HepG2 (cell line): ENCODE results near the gene BPIFA1. TPM values are rescaled to one million over a fixed set of nuclear protein-coding genes. Genes with fewer than 3 reads are reported as not detected.

Source experiments
- ATAC-seq: fragments of 200-7000 bp; cut with Tn5 transposase; 3 replicates; pipeline ENCODE4 v1.9.1; 2020; ENCODE audit warnings: mild to moderate bottlenecking, moderate library complexity
- BruUV-seq: library from RNA; stranded (reverse); fragments of 400-500 nt; replicated peaks from 2 replicates; lab custom pipeline; 2021; lab: Mats Ljungman, UMichigan
- CTCF ChIA-PET: fragments of 300-600 bp; formaldehyde crosslinking; extraction: SDS; loops from one replicate; lab custom pipeline; 2021; ENCODE audit warnings: low total read pairs, inconsistent platforms, low intra/inter-chr PET ratio; lab: Yijun Ruan, JAX
- POLR2A ChIA-PET: fragments of 350-600 bp; sonication (Branson Sonifier 250); formaldehyde crosslinking; loops from one replicate; lab custom pipeline; 2020; ENCODE audit warnings: antibody characterized with exemption, inconsistent platforms; lab: Yijun Ruan, JAX
- DNase-seq: peaks from one replicate; pipeline ENCODE4 v3.0.0-alpha.2; 2015; ENCODE audit warnings: low spot score
- FAIRE-seq: peaks from 3 replicates; lab custom pipeline; 2011; peaks lifted over from hg19 to GRCh38; lab: Jason Lieb, UNC
- H2AFZ ChIP-seq: one replicate; pipeline ENCODE4 v1.6.1; 2011; ENCODE audit warnings: low read length, inconsistent platforms
- H3K27ac ChIP-seq: fragments of 300-600 bp; 3 replicates; pipeline ENCODE4 v1.8.0; 2011; ENCODE audit warnings: mixed run types, mild to moderate bottlenecking, mixed read lengths, low read length, inconsistent platforms; ENCODE audit not compliant: insufficient read depth; ENCODE audit errors: extremely low read length
- H3K27me3 ChIP-seq, 2 experiments: fragments of 200-600 bp in 1 of 2; 2 replicates in 1 of 2; 3 replicates in 1 of 2; pipeline versions ENCODE4 v1.6.0 to v1.8.0; 2011; ENCODE audit warnings: low read length in 2 of 2, mild to moderate bottlenecking in 2 of 2, moderate library complexity in 2 of 2, inconsistent platforms in 1 of 2; ENCODE audit not compliant: insufficient read depth in 2 of 2, control insufficient read depth in 1 of 2
- H3K36me3 ChIP-seq, 2 experiments: fragments of 200-600 bp in 1 of 2; replicated peaks in 1 of 2; 2 replicates in 1 of 2; 3 replicates in 1 of 2; pipeline versions ENCODE4 v1.5.1 to v1.8.0; 2011; ENCODE audit warnings: low read length in 2 of 2, inconsistent platforms in 1 of 2; ENCODE audit not compliant: insufficient read depth in 2 of 2, control insufficient read depth in 1 of 2
- H3K4me1 ChIP-seq: 2 replicates; pipeline ENCODE4 v1.5.1; 2012; ENCODE audit warnings: low read length, inconsistent platforms; ENCODE audit not compliant: insufficient read depth
- H3K4me2 ChIP-seq: 2 replicates; pipeline ENCODE4 v1.6.0; 2011; ENCODE audit warnings: low read depth, low read length, inconsistent platforms
- H3K4me3 ChIP-seq, 3 experiments: fragments of 200-600 bp in 1 of 3; sonication (generic), shearing (Covaris generic) in 1 of 3; replicated peaks in 1 of 3; 2 replicates each; pipeline ENCODE4 v1.5.1; 2011 to 2016; ENCODE audit warnings: low read length in 3 of 3, inconsistent platforms in 2 of 3, low read depth in 2 of 3, mild to moderate bottlenecking in 2 of 3, control low read depth in 1 of 3, mixed read lengths in 1 of 3; ENCODE audit not compliant: insufficient read depth in 1 of 3
- H3K79me2 ChIP-seq: one replicate; pipeline ENCODE4 v1.6.1; 2011; ENCODE audit warnings: low read length, inconsistent platforms; ENCODE audit not compliant: insufficient read depth
- H3K9ac ChIP-seq: 2 replicates; pipeline ENCODE4 v1.6.0; 2011; ENCODE audit warnings: mild to moderate bottlenecking, low read depth, low read length, inconsistent platforms; ENCODE audit not compliant: insufficient read depth
- H3K9me3 ChIP-seq: 2 replicates; pipeline ENCODE4 v1.5.1; 2012; ENCODE audit warnings: mild to moderate bottlenecking, low read length
- H4K20me1 ChIP-seq: 2 replicates; pipeline ENCODE4 v1.6.0; 2011; ENCODE audit warnings: inconsistent platforms, mild to moderate bottlenecking, low read length, moderate library complexity; ENCODE audit not compliant: insufficient read depth
- CHCHD3 ChIP-seq: sonication (generic); formaldehyde crosslinking; IDR thresholded peaks from 2 replicates; pipeline ENCODE4 v1.8.0; 2022; ENCODE audit warnings: mild to moderate bottlenecking, missing genetic modification reagents, moderate library complexity
- DR1 ChIP-seq: sonication (generic); formaldehyde crosslinking; IDR thresholded peaks from 2 replicates; pipeline ENCODE4 v1.8.0; 2021; ENCODE audit warnings: mild to moderate bottlenecking, missing genetic modification reagents, inconsistent platforms
- KMT2A ChIP-seq: sonication (generic); formaldehyde crosslinking; IDR thresholded peaks from 2 replicates; pipeline ENCODE4 v1.4.0; 2020; ENCODE audit warnings: missing genetic modification reagents
- ONECUT2 ChIP-seq: sonication (generic); formaldehyde crosslinking; IDR thresholded peaks from 2 replicates; pipeline ENCODE4 v1.4.0; 2020; ENCODE audit warnings: missing genetic modification reagents
- REL ChIP-seq: sonication (generic); formaldehyde crosslinking; conservative IDR thresholded peaks from 2 replicates; pipeline ENCODE4 v1.8.0; 2022; ENCODE audit warnings: mild to moderate bottlenecking, missing genetic modification reagents, moderate library complexity
- TCF7L2 ChIP-seq: IDR thresholded peaks from 2 replicates; pipeline ENCODE4 v1.6.1; 2011; ENCODE audit warnings: mild to moderate bottlenecking, low read depth, low read length, moderate library complexity
- ZBTB43 ChIP-seq: sonication (generic); formaldehyde crosslinking; conservative IDR thresholded peaks from 2 replicates; pipeline ENCODE4 v1.4.0; 2020; ENCODE audit warnings: missing genetic modification reagents
- ZNF160 ChIP-seq: sonication (generic); formaldehyde crosslinking; IDR thresholded peaks from 2 replicates; pipeline ENCODE4 v1.8.0; 2022; ENCODE audit warnings: mild to moderate bottlenecking, inconsistent platforms, missing genetic modification reagents
- ZNF343 ChIP-seq: sonication (generic); formaldehyde crosslinking; IDR thresholded peaks from 2 replicates; pipeline ENCODE4 v1.4.0; 2020; ENCODE audit warnings: mild to moderate bottlenecking, missing genetic modification reagents
- ZNF703 ChIP-seq: sonication (generic); formaldehyde crosslinking; IDR thresholded peaks from 2 replicates; pipeline ENCODE4 v1.5.1; 2020; ENCODE audit warnings: missing genetic modification reagents, mild to moderate bottlenecking, moderate library complexity, borderline replicate concordance
- ZNF841 ChIP-seq: sonication (generic); formaldehyde crosslinking; IDR thresholded peaks from 2 replicates; pipeline ENCODE4 v1.8.1; 2023; ENCODE audit warnings: missing genetic modification reagents, borderline replicate concordance
- WGBS: methylation state at CpG from one replicate; pipeline ENCODE4 v1.1.6; 2017; ENCODE audit warnings: low lambda C conversion rate; 5-methylcytosine and 5-hydroxymethylcytosine counted together
- in situ Hi-C: cut with HindIII; loops from 2 replicates; pipeline ENCODE4 v1.10.0; 2017; ENCODE audit warnings: low pct_unique_long_range_greater_than_20kb; ENCODE audit not compliant: extremely low pct_ligation_motif_present
- intact Hi-C: fragments of 100-400 bp; cut with micrococcal nuclease; formaldehyde crosslinking; loops from one replicate; pipeline ENCODE4 v1.10.0; 2022; ENCODE audit not compliant: unreplicated experiment
- polyA plus RNA-seq, 8 experiments: library from polyadenylated mRNA; depleted of rRNA in 3 of 8; stranded (reverse) in 7 of 8; unstranded in 1 of 8; fragments of >200 nt; fragmentation: Illumina TruSeq in 4 of 8; extraction: Trizol in 4 of 8; gene quantifications; 2 replicates each; pipeline versions ENCODE4 v1.2.1 to v1.2.3, GENCODE V29; 2011 to 2016; ENCODE audit warnings: low read depth in 4 of 8, missing spikeins in 1 of 8, mixed read lengths in 1 of 8; ENCODE audit not compliant: insufficient read depth in 1 of 8
- total RNA-seq, 5 experiments: library from RNA; depleted of rRNA; stranded (reverse); fragments of >200 nt; fragmentation: Illumina TruSeq; extraction: Trizol; gene quantifications; 2 replicates each; pipeline ENCODE4 v1.2.3, GENCODE V29; 2016; ENCODE audit warnings: low read depth in 1 of 5

BPIFA1 gene
- total and polyA plus RNA-seq, 2 of the 13 experiments (the other 11 are each of a cell fraction or from before 2014, with no cell fraction given), result not detected

- ATAC-seq (no peak), DNase-seq (no peak), FAIRE-seq (no peak)
- Histone ChIP-seq H2AFZ (no peak overlapping the region), H3K36me3 (no peaks in the 10 kb centered on the region), H3K4me3 (no peak overlapping the region), H3K27me3 (peaks cover 0 to 8% of the 10 kb centered on the region in 2 experiments; a peak in 2 of 5 replicates), H3K9me3 (peaks cover 5% of the 10 kb centered on the region; the same call in 1 of the 2 replicates), H3K27ac (no peak overlapping the region), H3K79me2 (no peaks in the 10 kb centered on the region), H3K4me2 (no peak overlapping the region), H4K20me1 (no peaks in the 10 kb centered on the region), H3K9ac (no peak overlapping the region), H3K4me1 (peaks cover 30% of the 10 kb centered on the region)
- no TSS peak for BruUV-seq
- in situ Hi-C loops (no loop called here), intact Hi-C loops (no loop called here)
- ChIA-PET CTCF (no interaction called here), POLR2A (no interaction called here)
- TF ChIP-seq KMT2A (CRISPR knock-in tag) (no peak), TCF7L2 (no peak), ZNF841 (CRISPR knock-in tag) (no peak), DR1 (CRISPR knock-in tag) (no peak), CHCHD3 (CRISPR knock-in tag) (no peak), ZNF160 (CRISPR knock-in tag) (no peak), ZNF703 (CRISPR knock-in tag) (no peak), ONECUT2 (no peak), ZBTB43 (CRISPR knock-in tag) (no peak), ZNF343 (CRISPR knock-in tag) (no peak), REL (CRISPR knock-in tag) (no peak)
- WGBS, result 58% methylated on average over 3 of the region's 3 CpGs
Measured at GRCh38 chr20:33267701-33268100, 31.9 kb downstream of the BPIFA1 start.
